ENCODE measurements around the gene S100A8.

S100A8 gene

GRCh38 chr1:153389973-153390879, 647 bp downstream of the S100A8 start:
- DNase-seq, result no peak

GRCh38 chr1:153389401-153389800, 1.5 kb downstream of the S100A8 start:
- no peak for DNase-seq

DNA sequence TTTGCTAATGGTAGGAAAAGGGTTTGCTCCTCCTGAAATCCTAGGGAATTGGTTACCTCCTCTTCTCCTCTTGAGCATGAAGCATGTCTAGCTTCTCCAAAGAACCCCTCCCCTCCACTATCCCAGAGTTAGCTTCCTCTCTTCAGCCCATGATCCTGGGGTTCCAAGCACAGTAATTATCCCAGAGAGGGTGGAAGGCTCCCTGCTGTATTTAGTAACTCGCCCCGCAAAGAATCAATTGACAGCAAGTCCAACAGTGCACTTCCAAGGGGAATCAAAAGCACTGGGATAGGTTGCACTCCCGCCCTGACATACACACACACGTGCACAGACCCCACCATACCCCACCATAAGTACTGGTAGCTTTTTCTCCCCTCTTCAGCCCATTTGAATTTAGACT, 3.1 kb downstream of the S100A8 start:
- DNase-seq, result no peak

- DNase-seq, result no peak
Measured at GRCh38 chr1:153387001-153387400, 3.9 kb downstream of the S100A8 start.

DNA sequence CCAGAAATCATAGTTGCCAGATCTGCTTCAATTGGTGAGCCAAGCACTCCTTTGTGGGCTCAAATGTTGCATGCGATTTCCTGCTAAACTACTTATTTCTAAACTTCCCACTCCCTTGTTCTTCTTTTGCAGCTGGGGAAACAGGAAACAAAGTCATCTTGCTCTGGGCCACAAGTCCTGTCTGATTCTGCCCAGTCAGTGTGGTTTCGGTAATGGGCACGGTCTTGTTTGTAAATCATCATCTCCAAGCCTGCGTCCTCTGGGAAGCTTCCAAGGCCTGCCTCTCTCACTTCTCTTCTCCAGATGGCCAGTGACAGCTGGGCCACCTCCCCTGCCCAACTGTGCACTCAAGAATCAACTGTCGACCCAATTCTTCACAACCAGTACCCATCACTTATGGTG, 4.4 kb downstream of the S100A8 start:
- DNase-seq, result no peak

GRCh38 chr1:153384958-153385580, 5.8 kb downstream of the S100A8 start:
- DNase-seq, result no peak

DNA sequence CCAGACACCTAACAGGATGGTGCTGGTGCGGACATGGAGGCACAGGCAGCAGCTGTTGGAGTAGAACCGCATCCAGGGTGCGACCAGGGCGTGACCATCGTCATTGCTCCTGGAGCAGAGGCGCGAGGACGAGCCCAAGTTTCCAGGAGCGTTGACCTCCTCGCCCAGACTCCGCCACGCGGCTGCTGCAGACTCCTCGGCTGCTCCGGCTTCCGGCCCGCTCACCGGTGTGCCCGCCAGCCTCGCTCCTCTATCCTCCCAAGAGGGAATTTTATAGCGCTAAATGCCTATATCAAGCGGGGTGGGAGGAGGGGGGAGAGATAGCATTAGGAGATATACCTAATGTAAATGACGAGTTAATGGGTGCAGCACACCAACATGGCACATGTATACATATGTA, 10.2 kb downstream of the S100A8 start:
- DNase-seq, result no peak

DNA sequence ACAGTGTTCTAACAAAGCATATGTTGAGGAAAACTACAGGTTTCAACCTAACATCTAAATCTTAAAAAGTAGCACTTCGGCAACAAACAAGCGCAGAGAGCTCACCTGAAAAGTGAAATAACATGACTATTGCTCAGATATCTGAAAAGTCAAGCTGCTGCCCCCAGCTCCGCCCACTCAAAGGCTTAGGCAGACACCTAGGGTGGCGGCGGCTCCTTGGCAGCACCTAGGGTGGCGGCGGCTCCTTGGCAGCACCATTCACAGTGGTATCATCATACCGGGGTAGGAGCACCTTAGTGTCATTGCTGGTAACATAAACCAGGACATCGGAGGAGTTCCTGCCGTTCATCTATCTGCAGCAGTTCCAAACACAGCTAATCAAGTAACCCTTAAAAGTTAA, 11.3 kb downstream of the S100A8 start:
- no peak for DNase-seq

DNA sequence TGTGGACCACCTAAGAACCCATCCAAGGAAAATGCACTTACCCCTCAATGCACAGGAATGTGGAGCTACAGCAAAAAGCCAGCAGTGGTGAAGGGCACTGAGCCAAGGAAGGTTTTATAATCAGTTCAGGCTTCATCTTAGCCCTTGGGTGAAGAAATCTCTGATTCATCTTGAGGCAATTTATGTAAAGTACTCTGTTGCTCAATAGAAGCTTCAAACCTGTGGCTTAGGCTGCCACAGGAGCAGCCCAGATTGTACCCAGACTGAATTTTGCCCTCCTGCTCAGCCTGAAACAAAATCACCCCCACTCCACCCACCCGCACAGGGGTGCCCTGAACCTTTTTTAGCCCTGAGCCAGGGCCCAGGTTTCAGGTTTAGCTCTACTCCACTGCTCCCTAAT, 15.4 kb downstream of the S100A8 start, which contains the start of gene S100A12:
TSS of gene S100A12 (minus strand) at position 111 of the 400 bp plus-strand sequence. CDS start 1,029 bp downstream, outside the sequence.
- no peak for DNase-seq

GRCh38 chr1:153374071-153374470, 16.8 kb downstream of the S100A8 start:
- no peak for DNase-seq

DNA sequence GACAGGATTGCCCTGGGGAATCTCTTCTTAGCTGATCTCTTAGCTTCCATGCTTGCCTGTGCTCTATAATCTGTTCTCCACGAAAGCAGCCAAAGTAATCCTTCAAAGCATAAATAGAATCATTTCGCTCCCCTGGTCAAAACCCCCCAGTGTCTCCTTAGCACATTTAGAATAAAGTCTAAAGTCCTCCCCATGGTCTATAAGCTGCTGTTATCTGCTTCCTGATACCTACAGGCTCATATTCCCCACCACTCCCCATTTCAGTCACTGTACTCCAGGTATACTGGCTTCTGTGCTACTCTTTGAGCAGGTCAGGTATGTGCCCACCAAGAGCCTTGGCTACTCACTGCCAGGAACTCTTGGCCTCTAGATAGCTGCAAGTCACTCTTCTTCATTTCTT, 18.3 kb downstream of the S100A8 start:
- DNase-seq, result no peak

GRCh38 chr1:153371231-153371630, 19.6 kb downstream of the S100A8 start:
- DNase-seq, result no peak

DNA sequence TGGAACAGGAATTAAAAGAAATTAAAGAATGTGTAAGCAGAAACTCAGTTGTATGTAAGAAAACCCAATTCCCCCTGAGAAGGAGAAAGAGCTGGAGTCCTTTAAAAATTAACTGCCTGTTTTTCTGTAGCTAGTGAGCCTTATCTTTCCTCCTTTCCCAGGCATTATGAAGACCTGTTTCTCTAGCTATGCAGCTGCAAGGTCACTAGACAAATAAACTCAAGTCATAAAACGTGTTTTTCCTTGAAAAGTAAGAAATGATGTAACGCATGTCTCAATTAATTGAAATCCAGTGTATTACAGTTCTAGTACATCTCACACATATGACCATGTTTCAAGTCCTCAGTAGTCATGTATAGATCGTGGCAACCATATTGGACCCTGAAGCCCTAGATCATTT, 20.7 kb downstream of the S100A8 start:
- no peak for DNase-seq

GRCh38 chr1:153368495-153368894, 22.4 kb downstream of the S100A8 start:
- no peak for DNase-seq

DNA sequence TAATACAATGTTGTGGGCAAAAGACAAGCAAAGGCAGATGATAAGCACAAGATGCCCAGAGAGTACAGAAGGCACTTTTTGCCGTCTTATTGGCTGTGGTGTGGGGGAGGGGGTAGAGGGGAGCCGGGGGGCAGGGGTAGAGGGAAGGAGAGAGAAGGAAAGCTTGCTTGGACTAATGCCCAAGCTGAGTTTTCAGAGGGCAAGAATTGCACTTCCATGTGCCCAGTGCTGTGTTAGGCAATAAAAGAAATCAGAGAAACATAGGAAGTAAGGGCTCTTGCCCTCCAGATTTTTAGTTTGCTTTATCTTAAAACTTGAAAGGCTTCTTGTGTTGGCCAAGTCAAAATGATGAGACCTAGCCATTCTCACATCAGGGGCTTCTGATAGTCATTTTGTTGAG, 23.8 kb downstream of the S100A8 start:
- no peak for DNase-seq

DNA sequence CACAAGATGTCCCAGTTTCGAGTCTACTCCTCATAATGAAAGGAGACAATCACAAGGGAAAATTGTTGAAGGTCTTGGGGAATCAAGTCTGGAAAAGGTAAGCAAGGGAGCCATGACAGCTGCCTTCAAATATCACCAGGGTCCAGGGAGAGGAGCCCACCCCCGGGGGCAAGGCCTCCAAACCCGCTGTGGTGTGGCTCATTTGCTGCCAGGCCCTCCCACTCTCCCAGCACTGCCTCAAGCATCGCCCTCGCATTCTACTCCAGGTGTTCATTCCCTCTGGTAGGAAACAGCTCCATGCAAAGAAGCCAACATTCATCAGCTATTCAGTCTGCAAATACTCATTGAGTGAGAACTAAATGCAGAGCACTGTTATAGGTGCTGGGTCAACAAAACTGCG, 24.6 kb downstream of the S100A8 start:
- DNase-seq, result no peak

DNA sequence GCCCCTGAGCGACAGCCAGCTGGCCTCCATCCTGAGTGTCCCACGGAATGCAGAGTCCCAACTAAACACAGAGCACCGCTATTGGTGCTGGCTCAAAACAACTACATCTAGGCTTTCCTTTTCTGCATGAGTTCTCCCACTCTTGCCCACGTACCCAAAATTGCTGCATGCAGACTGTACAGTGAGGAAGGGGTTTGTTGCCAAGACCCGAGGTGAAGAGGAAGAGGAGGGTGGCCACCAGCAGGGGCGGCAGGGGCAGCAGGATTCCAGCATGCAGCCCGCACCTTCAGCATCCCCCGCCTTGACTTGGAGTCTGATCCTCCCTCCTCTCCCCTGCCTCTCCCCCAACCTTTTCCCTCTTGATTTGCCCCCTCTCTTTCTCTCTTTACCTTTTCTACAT, 25.2 kb downstream of the S100A8 start:
- no peak for DNase-seq

- no peak for DNase-seq
Measured at GRCh38 chr1:153364766-153365666, 25.9 kb downstream of the S100A8 start.

GRCh38 chr1:153364156-153364555, 26.7 kb downstream of the S100A8 start:
- no peak for DNase-seq

GRCh38 chr1:153363641-153364040, 27.2 kb downstream of the S100A8 start:
- no peak for DNase-seq

DNA sequence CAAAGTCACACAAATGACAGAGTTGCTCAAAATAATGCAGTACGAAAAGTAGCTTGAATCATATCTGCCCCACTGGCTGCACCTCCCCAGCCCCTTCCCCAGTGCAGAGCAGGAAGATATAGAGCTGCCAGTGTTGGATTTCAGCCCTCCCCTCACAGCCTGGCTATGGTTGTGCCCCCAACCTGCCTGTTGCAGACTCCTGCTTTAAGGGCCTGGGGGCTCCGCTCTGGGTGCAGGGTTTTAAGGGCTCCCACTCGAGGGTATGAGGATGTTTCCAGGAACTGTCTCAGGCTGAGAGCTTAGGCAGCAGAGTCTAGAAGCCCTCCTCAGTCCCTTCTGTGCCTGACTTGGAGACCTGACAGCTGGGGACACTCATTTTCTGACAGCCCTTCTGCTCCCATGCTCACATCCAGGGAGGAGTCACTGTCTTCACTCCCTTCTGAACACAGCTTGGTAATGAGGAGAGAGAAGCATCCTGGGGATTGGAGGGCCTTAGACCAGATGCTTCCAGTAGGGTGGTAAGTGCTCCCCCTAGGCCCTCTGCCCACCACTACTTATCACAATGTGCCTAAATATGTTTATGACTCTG, 28.6 kb downstream of the S100A8 start:
- no peak for DNase-seq

- DNase-seq, result no peak
Measured at GRCh38 chr1:153361480-153362109, 29.3 kb downstream of the S100A8 start.

Data from NCI-H446 treated with DMSO at 0.1 percent for 48 hours (cell line).